Smooth muscle cell (in vitro differentiated cells): ENCODE data around the gene RUNDC3A. TPM values are rescaled to one million over a fixed set of nuclear protein-coding genes. Genes with fewer than 3 reads are reported as not detected.
"Not testable (repeated sequence)": the region's sequence is repeated elsewhere in the genome, so short reads cannot be mapped to it uniquely, and the experiment has no call there.

Source experiments
- DNase-seq: peaks from one replicate; lab custom pipeline; 2025; ENCODE audit not compliant: unreplicated experiment; lab: John Stamatoyannopoulos, UW
- H2AFZ ChIP-seq: fragments of 200-600 bp; sonication (generic); 2 replicates; pipeline ENCODE4 v1.6.0; 2016; ENCODE audit warnings: antibody characterized with exemption, low read depth, mild to moderate bottlenecking
- H3F3A ChIP-seq: fragments of 200-600 bp; sonication (generic); 2 replicates; pipeline ENCODE4 v1.6.0; 2017; ENCODE audit warnings: antibody characterized with exemption, low read depth
- H3K27ac ChIP-seq: fragments of 200-600 bp; sonication (generic); 2 replicates; pipeline ENCODE4 v1.5.1; 2016; ENCODE audit warnings: low read depth, mild to moderate bottlenecking
- H3K27me3 ChIP-seq: fragments of 200-600 bp; sonication (generic); 2 replicates; pipeline ENCODE4 v1.6.1; 2016; ENCODE audit warnings: low read depth, mild to moderate bottlenecking
- H3K36me3 ChIP-seq: fragments of 200-600 bp; sonication (generic); 2 replicates; pipeline ENCODE4 v1.5.1; 2016; ENCODE audit warnings: low read depth
- H3K4me1 ChIP-seq: fragments of 200-600 bp; sonication (generic); 2 replicates; pipeline ENCODE4 v1.5.1; 2016; ENCODE audit warnings: low read depth
- H3K4me2 ChIP-seq: fragments of 200-600 bp; sonication (generic); 2 replicates; pipeline ENCODE4 v1.6.0; 2016; ENCODE audit warnings: mild to moderate bottlenecking
- H3K4me3 ChIP-seq: fragments of 200-600 bp; sonication (generic); 2 replicates; pipeline ENCODE4 v1.5.1; 2016; ENCODE audit warnings: mild to moderate bottlenecking
- H3K79me2 ChIP-seq: fragments of 200-600 bp; sonication (generic); 2 replicates; pipeline ENCODE4 v1.6.0; 2016; ENCODE audit warnings: low read depth, mild to moderate bottlenecking
- H3K9ac ChIP-seq: fragments of 200-600 bp; sonication (generic); 2 replicates; pipeline ENCODE4 v1.6.0; 2016; ENCODE audit warnings: low read depth
- H3K9me3 ChIP-seq: fragments of 200-600 bp; sonication (generic); replicated peaks from 2 replicates; pipeline ENCODE4 v1.5.1; 2016; ENCODE audit warnings: low read depth
- H4K20me1 ChIP-seq: fragments of 200-600 bp; sonication (generic); 2 replicates; pipeline ENCODE4 v1.6.0; 2016; ENCODE audit warnings: low read depth
- CTCF ChIP-seq: fragments of 200-600 bp; sonication (generic); IDR thresholded peaks from 2 replicates; pipeline ENCODE4 v1.5.1; 2017; ENCODE audit warnings: borderline replicate concordance, mild to moderate bottlenecking, antibody characterized with exemption; ENCODE audit not compliant: insufficient read depth, poor library complexity, severe bottlenecking
- WGBS: methylation state at CpG from one replicate; pipeline ENCODE4 v1.1.7; 2016; ENCODE audit warnings: low lambda C conversion rate; 5-methylcytosine and 5-hydroxymethylcytosine counted together
- polyA plus RNA-seq: library from polyadenylated mRNA; unstranded; fragments of >200 nt; fragmentation: Nextera tagmentation; extraction: Ambion mirVana; gene quantifications from 2 replicates; pipeline ENCODE4 v1.2.1, GENCODE V29; 2016
- total RNA-seq: library from RNA; depleted of rRNA; stranded (reverse); fragments of >200 nt; gene quantifications from 2 replicates; pipeline ENCODE4 v1.2.3, GENCODE V29; 2014

Gene RUNDC3A
- total and polyA plus RNA-seq, 2 experiments from 2014 or later, result 0.21 to 0.36 TPM

- no peak for TF ChIP-seq CTCF
- H3K4me2 ChIP-seq, result peak overlapping the region; percentile 91
- 80% methylated on average over 13 of the region's 13 CpGs for WGBS
- no peak overlapping the region for H2AFZ ChIP-seq
- no peak overlapping the region for H3K9ac ChIP-seq
- peak overlapping the region; percentile 74 for H3K4me3 ChIP-seq
- no peaks in the 10 kb centered on the region for H3K9me3 ChIP-seq
- H3K27ac ChIP-seq, result no peak overlapping the region
- H3K4me1 ChIP-seq, result no peaks in the 10 kb centered on the region
- H3F3A ChIP-seq, result no peaks in the 10 kb centered on the region
- no peaks in the 10 kb centered on the region for H3K79me2 ChIP-seq
- no peak for DNase-seq
- peaks cover 10% of the 10 kb centered on the region for H4K20me1 ChIP-seq
- H3K27me3 ChIP-seq, result no peaks in the 10 kb centered on the region
- H3K36me3 ChIP-seq, result no peaks in the 10 kb centered on the region
Observed at GRCh38 chr17:44346064-44346844, 37.9 kb downstream of the RUNDC3A start.

GRCh38 chr17:44347206-44348055 is 39.0 kb downstream of the RUNDC3A start:
- H3K27ac ChIP-seq, H3K4me2 ChIP-seq, H3K9ac ChIP-seq, DNase-seq, H2AFZ ChIP-seq, H3K4me3 ChIP-seq, H3K27me3 ChIP-seq, H3K4me1 ChIP-seq, H3K9me3 ChIP-seq, H3K79me2 ChIP-seq, H3F3A ChIP-seq, H3K36me3 ChIP-seq: not testable (repeated sequence)
- 96% methylated on average over 18 of the region's 18 CpGs for WGBS
- H4K20me1 ChIP-seq, result peaks cover 10% of the 10 kb centered on the region

- H3K27ac ChIP-seq, result no peak overlapping the region
- no peaks in the 10 kb centered on the region for H3F3A ChIP-seq
- H4K20me1 ChIP-seq, result peaks cover 10% of the 10 kb centered on the region
- no peaks in the 10 kb centered on the region for H3K36me3 ChIP-seq
- no peaks in the 10 kb centered on the region for H3K27me3 ChIP-seq
- 88% methylated on average over 9 of the region's 9 CpGs for WGBS
- H3K4me3 ChIP-seq, result no peak overlapping the region
- DNase-seq, result no peak
- TF ChIP-seq CTCF, result no peak
- H2AFZ ChIP-seq, result no peak overlapping the region
- H3K9me3 ChIP-seq, result no peaks in the 10 kb centered on the region
- H3K4me1 ChIP-seq, result no peaks in the 10 kb centered on the region
- no peaks in the 10 kb centered on the region for H3K79me2 ChIP-seq
- H3K4me2 ChIP-seq, result no peak overlapping the region
- H3K9ac ChIP-seq, result no peak overlapping the region
Observed at GRCh38 chr17:44348234-44348987, 40.0 kb downstream of the RUNDC3A start.

- no peaks in the 10 kb centered on the region for H3K4me1 ChIP-seq
- no peak overlapping the region for H3K9ac ChIP-seq
- H3K9me3 ChIP-seq, result no peaks in the 10 kb centered on the region
- no peak overlapping the region for H2AFZ ChIP-seq
- no peaks in the 10 kb centered on the region for H3K36me3 ChIP-seq
- peaks cover 10% of the 10 kb centered on the region for H4K20me1 ChIP-seq
- no peak overlapping the region for H3K4me2 ChIP-seq
- 85% methylated on average over 6 of the region's 6 CpGs for WGBS
- H3F3A ChIP-seq, result no peaks in the 10 kb centered on the region
- DNase-seq, result no peak
- no peaks in the 10 kb centered on the region for H3K79me2 ChIP-seq
- H3K4me3 ChIP-seq, result no peak overlapping the region
- H3K27ac ChIP-seq, result no peak overlapping the region
- TF ChIP-seq CTCF, result no peak
- no peaks in the 10 kb centered on the region for H3K27me3 ChIP-seq
Observed at GRCh38 chr17:44348988-44349364, 40.6 kb downstream of the RUNDC3A start.
